GM18517 (cell line): ENCODE results near the gene L3MBTL4.

Experiments
- ATAC-seq: cut with Tn5 transposase; IDR thresholded peaks from one replicate; pipeline ENCODE4 v1.9.1; 2021; ENCODE audit warnings: mild to moderate bottlenecking, moderate library complexity; ENCODE audit not compliant: unreplicated experiment

Gene L3MBTL4

DNA sequence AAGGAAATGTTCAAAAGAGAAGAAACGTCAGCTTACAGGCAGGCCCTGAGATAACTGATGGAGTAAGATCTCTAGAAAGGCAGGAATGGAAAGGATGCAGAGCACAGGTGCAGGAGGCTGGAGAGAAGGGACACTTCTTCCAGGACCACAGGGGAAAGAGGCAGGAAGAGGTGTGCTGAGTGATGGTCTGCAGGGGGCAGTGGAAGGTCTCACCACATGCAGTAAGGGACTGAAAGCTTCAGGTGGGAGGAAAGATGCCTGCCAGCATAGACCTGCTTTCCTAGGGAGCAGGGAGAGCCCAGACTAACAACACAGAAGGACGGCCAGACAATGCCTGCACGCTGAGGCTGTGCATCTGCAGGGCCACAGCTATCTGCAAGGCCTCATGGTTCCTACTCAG is 156.8 kb downstream of the L3MBTL4 start:
- ATAC-seq: no peak

DNA sequence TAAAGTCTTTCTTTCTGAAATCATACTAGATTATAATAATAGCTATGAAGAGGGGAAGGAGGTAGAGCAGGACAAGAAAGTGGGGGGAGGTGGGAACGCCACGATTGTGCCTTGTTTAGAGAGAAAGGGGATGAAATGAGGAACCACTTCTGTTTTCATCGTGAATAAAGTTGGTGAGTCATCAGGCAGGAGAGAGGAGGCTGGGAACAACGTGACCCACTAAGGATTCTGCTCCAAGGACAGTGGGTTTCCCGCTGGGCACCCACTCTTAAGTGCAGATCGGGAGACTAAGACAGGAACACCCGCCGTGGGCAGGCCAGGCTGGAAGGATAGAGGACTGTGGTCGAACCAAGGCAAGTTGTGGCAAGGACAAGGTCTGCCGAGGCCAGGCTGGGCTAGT is 158.2 kb downstream of the L3MBTL4 start:
- ATAC-seq: no peak

- ATAC-seq: no peak
Measured at GRCh38 chr18:6255886-6256285, 158.8 kb downstream of the L3MBTL4 start.

DNA sequence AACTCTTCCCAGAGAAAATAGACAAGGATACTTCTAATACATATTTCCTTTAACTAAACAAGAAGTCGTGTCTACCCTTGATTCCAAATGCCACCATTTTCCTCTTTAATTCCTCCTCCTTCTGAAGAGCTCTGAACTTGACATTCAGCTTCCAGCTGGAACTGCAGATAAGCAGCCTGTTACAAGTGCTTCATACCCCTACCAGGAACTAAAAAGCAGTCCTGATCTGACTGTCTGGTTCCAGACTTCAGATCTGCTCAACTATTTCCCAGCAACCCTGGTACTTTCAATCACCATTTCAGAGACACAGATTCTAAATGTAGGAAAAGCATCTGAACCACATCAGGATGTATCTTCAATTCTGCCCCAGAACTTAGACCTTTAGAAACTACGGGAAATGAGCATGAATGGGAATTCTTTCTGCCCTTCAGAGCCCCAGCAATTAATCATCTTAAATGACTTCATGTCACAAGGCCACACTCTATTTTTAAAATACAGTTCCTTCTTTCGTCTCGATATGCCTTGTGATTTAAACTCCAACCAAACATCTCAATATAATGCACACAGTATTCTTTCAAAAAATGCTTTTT is 159.5 kb downstream of the L3MBTL4 start:
- no peak for ATAC-seq

- no peak for ATAC-seq
Measured at GRCh38 chr18:6254456-6254855, 160.3 kb downstream of the L3MBTL4 start.

- ATAC-seq: no peak
Measured at GRCh38 chr18:6251084-6251483, 163.6 kb downstream of the L3MBTL4 start.

GRCh38 chr18:6249788-6250187 is 164.9 kb downstream of the L3MBTL4 start:
- no peak for ATAC-seq

DNA sequence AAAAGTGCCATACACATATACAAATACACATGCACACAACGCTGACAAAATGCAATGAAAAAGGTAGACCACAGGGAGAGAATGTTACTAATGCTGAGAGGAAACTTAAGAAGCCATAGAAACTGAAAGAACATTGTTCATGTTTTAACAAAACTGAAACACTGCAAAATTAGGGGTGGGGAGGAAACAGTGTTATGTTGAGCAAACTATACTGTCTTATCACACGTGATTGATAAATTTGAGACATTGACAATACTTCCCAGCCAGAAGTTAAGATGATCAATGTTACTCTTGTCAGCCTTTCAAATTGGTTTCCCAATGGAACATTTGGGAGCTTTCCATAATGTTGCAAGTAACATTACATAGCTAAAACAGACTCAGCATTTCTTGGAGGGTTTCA is 165.5 kb downstream of the L3MBTL4 start:
- peak; percentile 94 for ATAC-seq

- no peak for ATAC-seq
Measured at GRCh38 chr18:6248017-6248416, 166.7 kb downstream of the L3MBTL4 start.

- ATAC-seq: no peak
Measured at GRCh38 chr18:6242004-6242403, 172.7 kb downstream of the L3MBTL4 start.

DNA sequence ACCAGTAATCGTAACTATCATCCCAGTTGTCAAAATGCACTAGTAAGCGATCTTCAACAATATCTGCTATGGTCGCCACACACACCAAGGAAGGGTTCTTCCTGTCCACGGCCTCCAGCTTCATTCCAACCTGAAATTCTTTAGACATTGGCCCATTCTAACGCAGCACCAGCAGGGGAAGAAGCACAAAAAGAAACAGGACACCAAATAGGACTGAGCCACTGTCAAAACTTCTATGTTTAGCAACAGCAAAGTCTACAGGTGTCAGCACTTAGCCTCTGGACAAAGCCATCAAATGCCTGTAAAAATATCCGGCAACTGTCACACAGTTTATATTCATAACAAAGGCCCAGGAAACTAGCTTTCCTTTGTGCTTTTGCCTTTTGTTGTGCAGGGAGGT is 175.0 kb downstream of the L3MBTL4 start:
- no peak for ATAC-seq

- ATAC-seq: no peak
Measured at GRCh38 chr18:6236258-6236657, 178.5 kb downstream of the L3MBTL4 start.

DNA sequence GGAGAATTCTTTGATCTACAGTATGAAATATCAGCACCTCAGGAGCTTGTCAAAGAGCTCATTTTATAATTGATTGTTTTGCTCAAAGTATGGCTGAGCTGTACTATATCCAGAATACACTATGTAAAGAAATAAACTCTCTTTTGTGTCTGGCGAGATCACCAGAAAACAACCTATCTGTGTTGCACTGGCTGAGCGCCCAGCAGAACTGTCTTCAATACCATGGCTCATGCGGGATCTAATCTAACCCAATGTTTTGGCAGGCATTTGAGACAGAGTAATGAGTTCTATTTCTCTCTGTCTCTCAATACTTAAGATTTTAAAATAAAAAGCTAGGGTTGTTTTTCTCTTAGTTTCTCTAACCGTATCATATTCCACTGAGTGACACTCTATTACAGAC is 192.4 kb downstream of the L3MBTL4 start:
- ATAC-seq: no peak

- no peak for ATAC-seq
Measured at GRCh38 chr18:6221602-6222014, 193.1 kb downstream of the L3MBTL4 start.

GRCh38 chr18:6220129-6220528 is 194.6 kb downstream of the L3MBTL4 start:
- ATAC-seq: no peak

GRCh38 chr18:6219116-6219717 is 195.5 kb downstream of the L3MBTL4 start:
- no peak for ATAC-seq

- no peak for ATAC-seq
Measured at GRCh38 chr18:6215888-6216287, 198.8 kb downstream of the L3MBTL4 start.

DNA sequence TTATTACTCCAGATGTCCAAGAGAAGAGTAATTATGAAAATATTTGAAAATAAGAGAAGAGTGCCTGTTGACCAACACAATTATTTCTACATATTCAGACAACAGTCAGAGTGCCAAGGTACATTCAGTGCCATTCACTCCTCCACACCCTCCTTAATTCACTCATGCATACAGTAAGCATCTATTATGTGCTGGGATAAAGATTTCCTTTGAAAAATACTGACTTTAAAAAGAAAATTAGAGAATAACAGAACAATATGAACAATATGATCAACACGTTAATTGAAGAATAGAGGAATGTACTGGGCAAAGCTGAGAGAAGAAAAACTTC is 203.6 kb downstream of the L3MBTL4 start:
- ATAC-seq: no peak

DNA sequence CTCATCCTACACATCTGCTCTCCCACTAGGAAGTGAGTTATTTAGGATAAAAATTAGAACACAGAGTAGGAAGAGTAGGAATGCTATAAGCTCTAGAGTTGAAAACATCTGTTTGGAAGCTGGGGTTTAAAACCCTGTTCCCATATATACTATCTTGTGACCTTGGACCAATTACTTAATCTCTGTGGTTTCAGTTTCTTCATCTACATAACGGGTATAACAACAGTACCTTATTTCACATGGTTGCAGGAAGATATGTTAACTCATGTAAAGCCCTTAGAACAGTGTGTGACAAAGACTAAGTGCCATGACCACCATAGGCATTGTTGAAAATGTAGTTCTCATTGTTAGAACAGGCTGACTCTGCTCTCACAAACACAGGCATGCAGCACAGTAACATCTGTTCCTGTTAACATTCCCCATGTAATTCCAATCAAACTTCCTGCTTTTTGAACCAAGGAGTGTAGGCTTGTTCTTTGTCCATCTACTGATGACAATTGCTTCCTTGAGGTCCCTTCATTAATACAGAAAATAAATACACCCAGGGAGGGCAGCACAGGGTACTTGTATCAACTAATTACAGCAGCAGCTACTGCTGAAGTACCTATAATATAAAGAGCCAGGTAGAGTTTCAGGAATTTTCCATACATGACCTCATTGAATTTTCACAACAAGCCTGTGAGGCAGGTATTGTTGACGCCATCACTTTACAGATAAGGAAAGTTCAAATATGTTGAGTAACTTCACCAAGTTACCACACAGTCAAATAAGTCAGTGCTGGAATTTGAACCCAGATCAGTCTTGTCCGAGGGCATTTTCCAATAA is 204.2 kb downstream of the L3MBTL4 start:
- no peak for ATAC-seq

DNA sequence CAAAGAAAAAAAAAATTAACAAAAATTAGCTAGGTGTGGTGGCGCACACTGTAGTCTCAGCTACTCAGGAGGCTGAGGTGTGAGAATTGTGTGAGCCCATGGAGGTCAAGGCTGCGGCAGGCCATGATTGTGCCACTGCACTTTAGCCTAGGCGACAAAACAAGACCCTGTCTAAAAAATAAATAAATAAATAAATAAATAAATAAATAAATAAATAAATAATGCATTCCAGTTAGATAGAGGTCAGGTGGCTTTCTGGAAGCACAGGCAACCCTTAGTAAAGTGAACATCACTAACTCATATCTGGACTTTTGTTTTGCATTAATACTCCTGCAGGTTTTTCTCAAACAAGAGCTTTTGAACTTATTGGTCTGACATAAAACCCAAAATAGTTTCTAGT is 206.8 kb downstream of the L3MBTL4 start:
- no peak for ATAC-seq

- no peak for ATAC-seq
Measured at GRCh38 chr18:6207116-6207515, 207.6 kb downstream of the L3MBTL4 start.

DNA sequence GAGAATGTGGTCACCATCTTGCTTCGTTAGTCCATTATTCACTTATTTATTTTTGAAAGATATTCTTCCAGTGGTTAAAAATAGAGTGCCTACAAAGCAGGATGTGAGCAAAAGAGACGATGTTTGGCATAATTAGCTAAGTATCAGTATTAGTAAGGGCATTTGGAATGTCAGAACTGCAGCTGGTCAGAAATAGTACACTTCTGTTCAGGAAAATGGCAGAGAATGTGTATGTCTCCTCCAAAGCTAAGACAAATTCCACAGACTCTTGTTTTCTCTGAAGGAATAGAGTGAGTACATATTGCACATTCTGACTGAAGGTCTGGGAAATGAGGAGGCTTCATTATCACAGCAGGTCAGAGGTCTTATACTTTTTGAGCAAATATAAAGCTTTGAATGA is 209.0 kb downstream of the L3MBTL4 start:
- ATAC-seq: no peak
